ENCODE measurements around the gene DGUOK. TPM values are rescaled to one million over a fixed set of nuclear protein-coding genes. Genes with fewer than 3 reads are reported as not detected.
"Not testable (repeated sequence)": the region's sequence is repeated elsewhere in the genome, so short reads cannot be mapped to it uniquely, and the experiment has no call there.

DGUOK gene
- total RNA-seq, 1 donor from 2014 or later, result 39.6 TPM

DNA sequence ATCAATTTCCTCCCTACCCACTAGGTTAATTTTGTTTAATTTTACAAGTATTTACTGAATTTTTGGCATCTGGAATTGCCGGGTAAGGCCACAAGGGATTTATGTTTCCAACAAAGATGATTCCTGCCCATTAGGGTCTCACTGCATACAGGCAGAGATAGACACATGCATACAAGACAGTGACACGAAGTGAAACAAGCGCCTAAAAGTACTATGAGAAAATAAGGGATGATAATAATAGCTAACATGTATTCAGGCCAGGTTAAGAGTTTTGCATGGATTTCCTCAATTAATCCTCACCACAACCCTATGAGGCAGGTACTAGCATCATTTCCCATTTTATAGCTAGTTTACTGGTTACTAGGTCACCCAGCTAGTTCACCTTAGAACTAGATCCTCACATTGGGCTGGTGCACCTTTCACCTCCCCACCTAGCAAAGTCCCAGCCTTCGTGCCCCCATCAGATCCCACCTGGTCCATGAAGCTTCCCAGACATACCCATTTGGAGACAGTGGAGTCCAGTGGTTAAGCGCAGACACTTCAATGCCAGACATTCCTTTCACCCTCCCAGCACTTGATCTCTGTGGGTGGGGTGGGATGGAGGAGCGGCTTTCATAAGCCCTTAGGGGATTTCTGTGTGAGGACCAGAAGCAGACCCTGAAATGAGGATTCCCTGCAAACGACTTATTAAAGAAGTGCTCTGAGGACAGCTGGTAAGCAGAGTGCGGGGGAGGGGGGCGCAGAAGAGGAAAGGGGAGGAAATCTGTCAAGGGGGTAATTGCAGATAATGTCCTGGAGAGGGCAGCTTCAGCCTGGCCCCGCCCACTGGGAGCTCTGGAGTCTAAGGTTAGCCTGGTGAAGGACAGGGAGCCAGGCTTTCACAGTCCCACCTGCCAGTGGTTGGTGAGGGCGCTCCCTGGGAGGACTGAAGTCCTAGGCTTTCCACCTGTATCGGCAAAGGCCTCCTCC lies 5.8 kb upstream of the DGUOK start:
- no peak for DNase-seq (ENCODE audit: low read depth, low spot score)

DNA sequence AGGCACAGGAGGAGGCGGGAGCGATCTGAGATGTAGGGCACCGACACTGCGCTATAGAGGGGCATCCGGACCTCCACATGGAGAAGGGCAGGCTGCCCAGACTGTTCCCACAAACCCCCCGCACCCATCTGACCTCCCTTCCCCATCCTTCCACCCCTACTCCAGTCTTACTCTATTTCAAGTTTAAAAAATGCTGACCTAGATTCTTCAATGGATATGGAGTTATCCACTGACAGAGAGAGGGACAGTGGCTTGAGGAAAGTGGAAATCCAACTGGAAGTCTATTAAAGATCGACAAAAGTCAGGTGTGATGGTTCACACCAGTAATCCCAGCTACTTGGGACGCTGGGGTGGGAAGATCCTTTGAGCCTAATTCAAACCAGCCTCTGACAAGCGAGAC lies 5.1 kb upstream of the DGUOK start:
- DNase-seq (ENCODE audit: low read depth, low spot score), result no peak

DNA sequence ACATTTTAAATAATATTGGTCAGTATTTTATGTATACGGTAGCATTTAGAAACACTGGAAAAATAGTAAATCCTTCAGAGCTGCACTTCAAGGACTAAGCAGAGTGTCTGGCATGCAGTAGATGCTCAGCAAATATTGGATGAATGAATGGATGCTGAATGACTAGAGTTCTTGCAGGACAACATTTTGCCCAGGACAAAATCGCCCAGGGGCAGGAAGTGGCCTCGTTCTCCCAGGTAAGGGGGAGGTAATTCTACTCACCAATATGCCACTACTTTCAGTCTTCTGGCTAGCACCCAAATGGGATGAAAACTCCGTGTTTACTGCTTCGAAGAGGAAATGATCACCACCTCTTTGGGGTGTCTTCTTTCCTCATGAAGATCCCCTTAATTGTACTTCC lies 4.0 kb upstream of the DGUOK start:
- no peak for DNase-seq (ENCODE audit: low read depth, low spot score)

DNA sequence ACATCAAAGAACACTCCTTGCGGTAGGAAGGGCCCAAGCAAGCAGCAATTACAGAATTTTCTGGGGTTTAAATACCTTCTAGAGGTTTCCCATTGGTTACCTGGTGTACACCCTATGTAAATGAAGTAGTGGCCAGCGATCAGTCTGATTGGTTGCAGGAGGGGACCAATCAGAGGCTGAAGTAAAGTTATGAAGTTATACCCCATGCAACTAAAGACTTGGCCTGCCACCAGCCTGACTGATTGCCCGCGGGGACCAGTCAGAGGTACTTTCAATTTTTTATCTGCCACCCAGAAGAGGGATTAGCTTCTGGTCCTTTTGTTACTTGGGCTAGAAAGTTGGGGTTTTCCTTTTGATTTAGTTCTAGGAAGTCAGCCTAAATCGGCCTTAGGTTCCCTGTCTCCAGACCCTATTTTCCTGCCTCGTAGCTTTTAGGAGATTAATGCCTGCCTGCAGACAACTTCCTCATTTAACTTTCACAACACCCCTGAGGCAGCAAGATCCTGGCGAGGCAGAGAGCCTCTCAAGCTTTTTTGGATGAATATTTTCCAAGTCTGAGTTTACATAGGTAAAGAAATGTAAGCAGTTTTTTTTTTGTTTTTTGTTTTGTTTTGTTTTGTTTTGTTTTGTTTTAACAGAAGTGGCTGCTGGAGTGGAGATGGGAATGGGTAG lies 1.5 kb upstream of the DGUOK start:
- no peak for DNase-seq (ENCODE audit: low read depth, low spot score)

DNA sequence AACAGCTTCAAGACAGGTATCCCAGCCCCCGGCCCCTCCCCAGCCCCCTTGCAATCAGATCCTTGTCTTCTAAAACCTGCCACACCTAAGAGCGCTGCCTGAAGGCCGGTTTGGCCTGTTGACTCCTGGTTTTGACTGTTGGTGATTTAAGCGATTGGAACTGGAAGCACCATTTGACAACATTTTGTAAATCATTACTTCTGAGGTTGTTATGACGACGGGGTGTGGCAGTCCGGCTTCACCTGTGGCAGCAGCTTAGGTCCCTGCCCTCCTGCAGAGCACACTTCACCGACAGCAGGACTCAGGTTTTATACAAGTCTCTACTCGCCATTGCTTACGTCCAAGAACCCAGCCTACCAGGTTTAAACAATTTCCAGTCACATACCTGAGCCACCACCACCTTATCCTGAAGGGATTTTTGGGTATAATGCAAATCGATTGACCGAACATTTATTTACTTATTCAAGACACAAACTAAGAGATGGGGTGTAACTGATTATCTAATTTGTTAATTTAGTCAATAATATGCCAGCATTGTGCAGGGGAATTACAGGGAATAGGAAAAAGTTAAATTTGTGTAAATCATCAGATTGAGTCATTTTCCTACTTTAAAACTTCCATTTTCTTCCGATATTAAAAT lies 707 bp upstream of the DGUOK start:
- no peak for DNase-seq (ENCODE audit: low read depth, low spot score)

DNA sequence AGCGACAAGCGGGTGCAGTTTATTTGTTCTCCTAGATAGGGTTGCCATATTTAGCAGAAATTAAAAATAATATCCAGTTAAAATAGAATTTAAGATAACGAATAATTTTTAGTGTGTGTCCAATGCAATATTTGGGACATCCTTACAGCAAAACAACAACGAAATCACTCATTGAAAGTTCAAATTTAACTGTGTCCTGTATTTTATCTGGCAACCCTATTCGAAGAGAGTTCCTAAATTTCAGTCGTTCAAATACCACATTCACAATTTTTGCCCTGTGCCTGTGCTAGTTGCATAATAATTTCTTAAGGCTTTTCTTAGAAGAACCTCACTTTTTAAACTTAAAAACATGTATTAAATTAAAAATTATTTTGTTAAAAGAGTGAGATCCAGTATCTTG lies 664 bp downstream of the DGUOK start:
- no peak for DNase-seq (ENCODE audit: low read depth, low spot score)

DNA sequence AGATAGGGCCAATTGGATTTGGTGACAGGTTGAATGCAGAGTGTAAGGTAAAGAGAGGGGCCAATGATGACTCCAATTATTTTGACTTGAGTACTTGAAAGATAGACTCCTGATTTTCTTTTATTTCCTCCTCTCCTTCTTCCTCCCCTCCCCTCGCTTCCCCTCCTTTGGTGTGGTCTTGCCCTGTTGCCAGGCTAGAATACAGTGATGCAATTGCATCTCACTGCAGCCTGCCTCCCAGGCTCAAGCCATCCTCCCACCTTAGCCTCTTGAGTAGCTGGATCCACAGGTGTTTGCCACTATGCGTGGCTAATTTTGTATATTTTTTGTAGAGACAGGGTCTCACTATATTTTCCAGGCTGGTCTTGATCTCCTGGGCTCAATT lies 2.3 kb downstream of the DGUOK start:
- DNase-seq (ENCODE audit: low read depth, low spot score), result no peak

DNA sequence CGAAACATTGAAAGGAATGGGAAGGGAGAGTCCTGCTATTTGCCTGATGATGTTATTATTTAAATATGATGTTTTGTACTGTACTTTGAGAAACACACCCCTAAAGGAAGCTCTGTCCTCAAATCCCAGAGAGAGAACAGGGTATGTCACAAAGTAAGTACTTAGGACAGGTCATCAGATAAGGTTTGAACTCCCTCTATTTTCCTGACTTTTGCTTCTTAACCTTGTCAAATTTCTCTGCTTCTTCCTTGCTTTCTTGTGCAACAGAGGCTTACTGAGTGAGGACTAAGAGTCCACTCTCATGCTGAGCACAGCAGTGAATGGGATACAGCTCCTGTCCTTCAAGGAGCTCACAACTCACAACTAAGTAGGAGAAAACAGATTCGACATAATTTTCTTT lies 3.7 kb downstream of the DGUOK start:
- DNase-seq (ENCODE audit: low read depth, low spot score), result no peak

DNA sequence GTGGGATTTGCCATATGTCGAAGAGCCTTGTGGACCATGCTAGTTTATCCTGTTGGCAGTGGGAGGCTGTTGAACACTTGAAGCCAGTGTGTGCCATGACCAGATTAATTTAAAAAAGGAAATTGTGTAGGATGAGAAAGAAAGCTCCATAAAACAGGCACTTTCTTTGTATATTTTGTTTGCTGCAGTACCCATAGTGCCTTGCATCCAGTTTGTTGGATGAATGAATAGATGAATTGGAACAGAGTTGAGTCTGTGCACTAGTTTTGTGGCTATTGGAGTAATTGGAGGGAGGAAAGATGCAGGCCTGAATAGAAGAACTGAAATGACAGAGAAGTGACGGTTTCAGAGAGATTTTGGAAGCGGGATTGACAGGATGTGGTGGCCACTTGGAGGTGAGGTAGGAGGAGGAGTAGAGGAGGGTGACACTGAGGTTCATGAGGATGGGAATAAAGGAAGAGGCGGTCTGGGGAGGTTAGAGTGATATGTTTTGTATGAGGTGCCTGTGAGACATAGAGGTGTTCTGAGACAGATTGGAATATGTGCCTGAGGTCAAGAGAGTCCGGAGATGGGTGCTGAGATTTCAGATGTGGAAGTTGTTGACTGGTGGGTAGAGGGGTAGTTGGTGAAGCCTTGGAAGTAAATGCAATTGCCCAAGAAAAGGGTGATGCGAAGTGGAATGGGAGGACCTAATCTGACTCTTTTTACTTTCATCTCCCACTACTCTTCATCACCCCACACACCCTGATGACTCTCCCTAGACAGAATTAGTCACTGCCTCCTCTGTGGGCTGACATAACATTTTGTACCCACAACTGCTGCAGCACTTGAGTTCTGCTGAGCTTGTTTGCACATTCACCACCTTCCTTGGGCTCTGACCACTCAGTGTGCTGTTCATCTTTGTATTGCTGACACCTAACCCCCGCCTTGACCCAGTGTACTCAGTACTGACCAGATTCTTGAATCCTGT lies 5.1 kb downstream of the DGUOK start:
- no peak for DNase-seq (ENCODE audit: low read depth, low spot score)

DNA sequence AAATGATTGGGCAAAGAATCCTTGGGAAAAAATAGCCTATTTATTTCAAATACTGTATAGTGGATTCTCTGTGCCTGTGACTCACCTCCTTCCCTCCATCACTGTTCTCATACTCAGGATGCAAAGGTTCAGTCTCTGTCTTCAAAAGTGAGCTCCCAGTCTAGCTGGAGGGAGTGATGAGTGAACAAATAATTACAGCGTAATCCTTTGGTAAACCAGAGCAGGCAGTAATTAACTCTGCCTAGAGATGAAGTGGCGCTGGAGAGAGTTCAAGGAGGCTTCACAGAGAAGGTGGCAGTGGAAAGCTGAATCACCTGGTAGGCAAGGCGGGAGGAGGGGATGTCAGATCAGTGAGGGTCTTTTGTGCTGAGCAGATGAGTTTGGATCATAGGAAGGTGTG lies 6.5 kb downstream of the DGUOK start:
- no peak for DNase-seq (ENCODE audit: low read depth, low spot score)

DNA sequence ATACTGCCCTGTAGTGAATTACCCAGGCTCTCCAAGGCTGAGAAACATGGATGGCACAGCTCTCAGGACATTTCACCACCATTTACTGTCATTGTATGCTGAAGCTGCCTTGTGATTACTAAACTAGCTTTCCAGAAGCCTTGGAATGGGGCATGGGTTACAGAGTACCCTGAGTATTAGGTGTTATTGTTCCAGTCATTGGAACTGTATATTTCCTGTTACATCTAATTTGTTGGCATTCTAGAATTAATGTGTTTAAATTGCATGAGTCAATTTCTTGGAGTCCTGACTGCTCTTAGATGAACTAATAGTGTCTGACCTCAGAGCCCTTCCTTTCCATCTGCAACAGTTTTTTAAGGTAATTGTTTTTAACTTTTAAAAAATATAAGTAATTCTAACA lies 9.0 kb downstream of the DGUOK start:
- no peak for DNase-seq (ENCODE audit: low read depth, low spot score)

DNA sequence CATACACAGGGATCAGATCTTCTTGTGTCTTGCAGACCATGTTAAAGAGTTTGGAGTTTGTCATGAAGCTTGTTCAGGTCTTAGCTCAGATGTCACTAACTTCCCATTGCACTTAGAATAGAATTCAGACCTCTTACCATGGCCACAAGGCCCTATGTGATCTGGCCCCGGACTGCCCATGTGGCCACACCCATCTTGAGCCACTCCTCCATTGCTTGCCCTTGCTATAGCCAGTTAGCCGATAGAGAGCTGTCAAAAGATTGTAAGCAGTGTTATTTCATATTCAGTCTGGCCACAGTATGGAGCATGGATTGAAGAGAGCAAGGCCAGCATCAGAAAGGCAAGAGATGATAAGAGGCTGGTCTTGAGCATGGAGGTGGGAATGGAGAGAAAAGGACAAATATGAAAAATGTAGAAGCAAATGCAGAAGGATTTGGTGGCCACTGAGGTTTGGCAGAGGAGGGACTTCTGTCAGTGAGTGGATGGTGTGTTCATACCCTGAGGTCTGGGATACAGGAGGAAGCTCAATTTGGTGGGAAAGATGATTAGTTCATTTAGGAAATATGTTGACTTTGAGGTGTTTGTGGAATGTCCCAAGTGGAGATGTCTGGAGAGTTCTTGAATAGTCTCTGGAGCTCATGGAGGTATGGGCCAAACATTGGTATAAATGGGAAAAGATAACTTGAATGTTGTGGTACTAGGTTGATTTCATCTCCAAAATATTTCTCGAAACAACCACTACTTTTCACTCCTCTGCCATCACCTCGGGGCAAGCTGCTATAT lies 10.6 kb downstream of the DGUOK start:
- no peak for DNase-seq (ENCODE audit: low read depth, low spot score)

DNA sequence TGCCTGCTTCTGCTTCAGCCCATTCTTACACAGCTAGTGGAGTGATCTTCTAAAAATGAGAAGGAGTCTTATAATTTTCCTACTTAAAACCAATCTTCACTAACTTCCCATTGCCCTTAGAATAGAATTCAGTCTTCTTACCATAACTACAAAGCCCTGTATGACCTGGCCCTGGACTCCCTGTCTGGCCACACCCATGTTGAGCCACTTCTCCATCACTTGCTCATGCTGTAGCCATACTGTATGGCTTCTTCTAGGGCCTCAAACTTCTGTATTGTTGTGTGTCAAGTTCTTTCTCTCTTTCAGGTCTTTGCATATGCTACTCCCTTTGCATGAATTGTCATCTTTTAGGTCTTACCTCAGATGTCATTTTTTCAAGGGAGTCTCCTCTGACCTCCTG lies 11.2 kb downstream of the DGUOK start:
- no peak for DNase-seq (ENCODE audit: low read depth, low spot score)

DNA sequence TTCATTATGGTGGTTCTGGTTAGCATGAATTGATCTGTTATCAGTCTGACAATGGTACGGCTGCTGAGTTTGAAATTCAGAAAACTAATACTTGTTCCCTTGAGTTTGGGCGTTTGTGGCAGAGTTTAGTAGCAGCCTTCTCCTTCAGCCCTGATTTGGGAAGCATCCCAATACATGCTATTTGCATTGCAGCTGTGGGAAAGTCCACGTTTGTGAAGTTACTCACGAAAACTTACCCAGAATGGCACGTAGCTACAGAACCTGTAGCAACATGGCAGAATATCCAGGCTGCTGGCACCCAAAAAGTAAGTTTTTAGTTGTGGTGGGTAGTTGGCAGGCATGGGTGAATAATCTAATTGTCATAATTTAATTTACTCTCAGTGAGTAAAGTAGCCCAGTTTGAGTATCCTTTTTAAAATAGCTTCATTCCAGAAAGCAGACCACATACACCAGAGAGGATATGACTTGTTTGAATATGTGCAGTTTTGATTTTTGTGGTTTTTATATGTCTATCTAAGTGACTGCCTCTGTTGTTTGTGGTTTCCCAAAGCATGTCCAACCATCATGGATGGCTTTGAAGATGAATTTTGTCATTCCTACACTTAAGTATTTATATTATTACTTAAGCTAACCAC lies 12.2 kb downstream of the DGUOK start:
- no peak for DNase-seq (ENCODE audit: low read depth, low spot score)

DNA sequence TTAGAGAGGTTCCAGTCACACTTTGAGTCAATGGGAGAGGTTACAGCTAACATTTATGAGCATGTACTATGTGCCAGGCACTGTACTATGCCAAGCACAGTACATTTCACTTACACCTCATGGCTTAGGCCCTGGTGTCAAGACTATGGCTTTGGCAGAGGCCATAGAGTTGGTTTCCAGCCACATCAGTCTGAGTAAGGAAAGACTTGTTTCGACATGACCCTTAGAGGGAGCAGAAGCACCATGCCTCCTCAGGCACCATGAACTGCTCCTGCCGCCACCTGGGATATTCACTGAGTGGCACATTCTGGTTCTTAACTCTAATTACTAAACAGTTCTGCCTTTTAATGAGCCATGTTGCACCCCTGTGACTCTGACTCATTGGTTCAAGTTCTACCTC lies 12.7 kb downstream of the DGUOK start:
- DNase-seq (ENCODE audit: low read depth, low spot score), result no peak

DNA sequence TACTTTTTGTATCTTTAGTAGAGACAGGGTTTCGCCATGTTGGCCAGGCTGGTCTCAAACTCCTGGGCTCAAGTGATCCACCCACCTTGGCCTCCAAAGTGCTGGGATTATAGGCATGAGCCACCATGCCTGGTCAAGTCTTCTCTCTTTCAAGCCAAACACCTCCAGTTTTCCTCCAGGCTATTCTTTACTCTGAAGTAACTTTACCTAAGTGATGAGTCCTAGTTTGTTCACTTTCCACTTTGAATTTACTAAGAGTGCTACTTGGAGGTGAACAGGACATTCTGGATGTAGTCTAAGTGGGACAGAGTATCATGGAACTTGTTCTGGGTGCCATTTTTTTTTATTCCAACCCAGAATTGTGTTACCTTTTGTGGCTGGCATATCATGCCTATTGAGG lies 13.4 kb downstream of the DGUOK start:
- DNase-seq (ENCODE audit: low read depth, low spot score), result not testable (repeated sequence)

DNA sequence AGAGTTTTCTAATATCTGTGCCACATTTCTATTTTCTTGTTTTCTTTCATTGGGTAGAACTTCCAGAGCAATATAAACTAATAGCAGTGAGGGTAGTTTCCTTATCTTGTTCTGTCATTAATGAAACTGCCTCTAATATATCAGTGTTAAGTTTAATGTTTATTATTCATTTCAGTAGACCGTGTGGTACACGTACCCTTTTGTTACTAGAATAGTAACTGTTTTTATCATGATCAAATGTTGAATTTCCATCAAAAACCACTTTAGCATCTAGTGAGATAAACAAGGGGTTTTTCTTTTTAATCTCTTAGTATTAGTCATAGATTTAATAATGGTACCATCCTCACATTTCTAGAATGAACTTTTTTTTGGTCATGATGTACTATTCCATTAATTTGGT lies 16.0 kb downstream of the DGUOK start:
- DNase-seq (ENCODE audit: low read depth, low spot score), result no peak

DNA sequence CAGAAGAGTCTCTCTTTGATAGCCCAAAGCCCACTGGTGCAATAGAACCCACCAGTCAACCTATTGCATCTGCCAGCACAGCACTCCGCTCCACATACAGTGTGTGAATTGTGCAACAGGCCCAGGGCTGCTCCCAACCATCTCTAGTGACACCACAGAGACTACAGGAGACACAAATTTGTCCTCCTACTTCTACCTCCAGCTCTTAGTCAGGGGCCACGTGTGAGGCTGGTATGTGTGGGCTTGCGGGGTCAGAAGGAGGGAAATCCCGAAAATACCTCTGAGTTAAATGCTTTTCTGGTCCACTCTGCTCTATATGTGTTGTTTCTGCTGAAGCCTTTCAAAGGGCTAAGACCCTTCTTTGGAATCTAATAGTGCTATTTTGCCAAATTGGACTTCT lies 18.0 kb downstream of the DGUOK start:
- no peak for DNase-seq (ENCODE audit: low read depth, low spot score)

DNA sequence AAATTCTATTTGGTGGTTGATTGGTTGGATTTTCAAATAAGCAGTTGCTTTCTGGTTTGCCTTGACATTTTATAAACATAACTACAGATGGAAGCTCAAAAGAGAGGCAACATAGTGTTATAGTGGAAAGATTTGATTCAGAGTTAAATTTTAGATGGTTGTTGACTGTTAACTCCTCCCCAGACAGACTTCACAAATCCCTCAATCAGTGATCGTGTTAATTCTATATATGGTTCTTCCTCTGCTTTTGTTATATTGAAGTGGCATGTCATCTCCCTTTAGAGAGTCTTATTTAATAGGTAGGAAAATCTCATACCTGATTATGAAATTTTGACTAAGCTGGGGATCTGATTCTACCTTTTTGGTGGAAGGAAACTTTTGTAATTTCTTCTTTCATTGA lies 19.5 kb downstream of the DGUOK start:
- no peak for DNase-seq (ENCODE audit: low read depth, low spot score)

DNA sequence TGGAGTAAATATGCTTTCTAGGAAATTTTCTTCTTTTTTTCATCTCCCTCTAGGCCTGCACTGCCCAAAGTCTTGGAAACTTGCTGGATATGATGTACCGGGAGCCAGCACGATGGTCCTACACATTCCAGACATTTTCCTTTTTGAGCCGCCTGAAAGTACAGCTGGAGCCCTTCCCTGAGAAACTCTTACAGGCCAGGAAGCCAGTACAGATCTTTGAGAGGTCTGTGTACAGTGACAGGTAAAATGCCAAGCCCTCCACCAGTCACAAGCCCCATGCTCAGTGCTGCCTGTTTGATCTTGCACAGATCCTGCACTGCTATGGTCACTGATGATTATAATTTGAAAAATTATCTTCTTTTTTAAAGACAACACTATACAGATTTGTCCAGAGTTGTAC lies 20.0 kb downstream of the DGUOK start:
- no peak for DNase-seq (ENCODE audit: low read depth, low spot score)

Data from pulmonary artery endothelial cell (primary cell).